ENCODE data around the gene NRG3. TPM values are rescaled to one million over a fixed set of nuclear protein-coding genes. Genes with fewer than 3 reads are reported as not detected.

The NRG3 gene
- total and polyA plus RNA-seq, 2 donors (not counting 1 experiment from before 2014, with no cell fraction given), result 0.06 TPM; not detected in 1

- no peak overlapping the region for H3K9ac ChIP-seq (ENCODE audit: low read length)
- 56% methylated on average over 2 of the region's 4 CpGs for WGBS (ENCODE audit: insufficient coverage)
- Mint-ChIP-seq H3K27ac (no peak overlapping the region), H3K27me3 (no peaks in the 10 kb centered on the region), H3K4me3 (no peak overlapping the region), H3K9me3 (ENCODE audit: insufficient read depth) (no peaks in the 10 kb centered on the region), H3K4me1 (no peaks in the 10 kb centered on the region)
- TF ChIP-seq EZH2 (IDR thresholded peaks at IDR 0.05; ENCODE audit: borderline replicate concordance, insufficient read depth, low read depth, low read length, poor library complexity, severe bottlenecking) (no peak), CTCF (IDR thresholded peaks at IDR 0.05) (no peak)
- no peaks in the 10 kb centered on the region for H4K20me1 ChIP-seq (ENCODE audit: control insufficient read depth, insufficient read depth, low read length, poor library complexity, severe bottlenecking)
- H3K4me1 ChIP-seq (ENCODE audit: control insufficient read depth in 2 of 2, insufficient read depth in 2 of 2, low read length in 2 of 2), result no peaks in the 10 kb centered on the region
- H3K9me3 ChIP-seq (ENCODE audit: control extremely low read depth in 1 of 3, control insufficient read depth in 2 of 3, insufficient read depth in 1 of 3, low read length in 2 of 3), result no peaks in the 10 kb centered on the region
- no peak overlapping the region for H3K27ac ChIP-seq (ENCODE audit: low read length in 2 of 2)
- H3K36me3 ChIP-seq (replicated peaks in 1 of 2; ENCODE audit: control extremely low read depth in 1 of 2, control insufficient read depth in 1 of 2, extremely low read depth in 1 of 2, insufficient read depth in 2 of 2, low read length in 1 of 2), result no peaks in the 10 kb centered on the region
- H3K4me3 ChIP-seq (ENCODE audit: control extremely low read depth in 1 of 5, extremely low read depth in 1 of 5, insufficient read depth in 1 of 5, low read depth in 2 of 5, low read length in 4 of 5), result no peak overlapping the region
- ATAC-seq (ENCODE audit: low read depth), result no peak
- no peak overlapping the region for H3K4me2 ChIP-seq (replicated peaks; ENCODE audit: low read depth, low read length, poor library complexity, severe bottlenecking)
- no peaks in the 10 kb centered on the region for H3K79me2 ChIP-seq (ENCODE audit: control insufficient read depth, insufficient read depth, low read length)
- ChIA-PET POLR2A (no interaction called here), CTCF (no interaction called here)
- intact Hi-C loops (cut with micrococcal nuclease), result no loop called here
- no peaks in the 10 kb centered on the region for H3K27me3 ChIP-seq (replicated peaks in 1 of 4; ENCODE audit: control extremely low read depth in 1 of 4, control insufficient read depth in 3 of 4, insufficient read depth in 4 of 4, low read length in 3 of 4)
- no peak for DNase-seq
- H2AFZ ChIP-seq (ENCODE audit: insufficient read depth, low read depth, low read length, poor library complexity, severe bottlenecking), result no peak overlapping the region
Measured at GRCh38 chr10:82938331-82938730, 1063.3 kb downstream of the NRG3 start.

- H3K9ac ChIP-seq (ENCODE audit: low read length), result no peak overlapping the region
- CTCF ChIA-PET, result no interaction called here
- H3K9me3 ChIP-seq (ENCODE audit: control extremely low read depth in 1 of 3, control insufficient read depth in 2 of 3, insufficient read depth in 1 of 3, low read length in 2 of 3), result peaks cover 0 to 1% (median 0%) of the 10 kb centered on the region in 3 donors
- no peak overlapping the region for H2AFZ ChIP-seq (ENCODE audit: insufficient read depth, low read depth, low read length, poor library complexity, severe bottlenecking)
- no peak overlapping the region for H3K27ac ChIP-seq (ENCODE audit: low read length in 2 of 2)
- no peaks in the 10 kb centered on the region for H3K27me3 Mint-ChIP-seq
- ATAC-seq (ENCODE audit: low read depth), result no peak
- POLR2A ChIA-PET, result no interaction called here
- H3K27me3 ChIP-seq (replicated peaks in 1 of 4; ENCODE audit: control extremely low read depth in 1 of 4, control insufficient read depth in 3 of 4, insufficient read depth in 4 of 4, low read length in 3 of 4), result no peaks in the 10 kb centered on the region
- no peaks in the 10 kb centered on the region for H4K20me1 ChIP-seq (ENCODE audit: control insufficient read depth, insufficient read depth, low read length, poor library complexity, severe bottlenecking)
- no peaks in the 10 kb centered on the region for H3K79me2 ChIP-seq (ENCODE audit: control insufficient read depth, insufficient read depth, low read length)
- H3K36me3 ChIP-seq (replicated peaks in 1 of 2; ENCODE audit: control extremely low read depth in 1 of 2, control insufficient read depth in 1 of 2, extremely low read depth in 1 of 2, insufficient read depth in 2 of 2, low read length in 1 of 2), result no peaks in the 10 kb centered on the region
- H3K27ac Mint-ChIP-seq, result no peak overlapping the region
- TF ChIP-seq EZH2 (IDR thresholded peaks at IDR 0.05; ENCODE audit: borderline replicate concordance, insufficient read depth, low read depth, low read length, poor library complexity, severe bottlenecking) (no peak), CTCF (IDR thresholded peaks at IDR 0.05) (no peak)
- intact Hi-C loops (cut with micrococcal nuclease), result no loop called here
- no peak for DNase-seq
- no peaks in the 10 kb centered on the region for H3K4me1 ChIP-seq (ENCODE audit: control insufficient read depth in 2 of 2, insufficient read depth in 2 of 2, low read length in 2 of 2)
- no CpG with 5 or more reads among the region's 3 CpGs for WGBS (ENCODE audit: insufficient coverage)
- H3K4me2 ChIP-seq (replicated peaks; ENCODE audit: low read depth, low read length, poor library complexity, severe bottlenecking), result no peak overlapping the region
- H3K4me3 Mint-ChIP-seq, result no peak overlapping the region
- no peaks in the 10 kb centered on the region for H3K4me1 Mint-ChIP-seq
- no peak overlapping the region for H3K4me3 ChIP-seq (ENCODE audit: control extremely low read depth in 1 of 5, extremely low read depth in 1 of 5, insufficient read depth in 1 of 5, low read depth in 2 of 5, low read length in 4 of 5)
- peaks cover 4% of the 10 kb centered on the region for H3K9me3 Mint-ChIP-seq (ENCODE audit: insufficient read depth)
Measured at GRCh38 chr10:82942286-82943099, 1067.5 kb downstream of the NRG3 start.
